Activated CD8-positive, alpha-beta memory T cell treated with anti-CD3 and anti-CD28 coated beads for 36 hours (primary cell): ENCODE data around the gene HMGB2. TPM values are rescaled to one million over a fixed set of nuclear protein-coding genes. Genes with fewer than 3 reads are reported as not detected.

Source experiments
- CTCF ChIA-PET: fragments of 350-600 bp; sonication (Branson Sonifier 250); formaldehyde crosslinking; loops from one replicate; lab custom pipeline; 2021; ENCODE audit warnings: antibody characterized with exemption; lab: Charles Lee
- POLR2A ChIA-PET: fragments of 350-600 bp; sonication (Branson Sonifier 250); formaldehyde crosslinking; loops from one replicate; lab custom pipeline; 2021; ENCODE audit warnings: antibody characterized with exemption; lab: Charles Lee
- total RNA-seq, 2 experiments: library from RNA; stranded (reverse); gene quantifications; one replicate each; pipeline ENCODE4 v1.2.3, GENCODE V29; 2021

HMGB2 gene
- total RNA-seq, 2 experiments from 2014 or later, result 368 to 370 TPM

GRCh38 chr4:173345648-173346047 is 11.5 kb upstream of the HMGB2 start:
- ChIA-PET POLR2A (no interaction called here), CTCF (no interaction called here)

DNA sequence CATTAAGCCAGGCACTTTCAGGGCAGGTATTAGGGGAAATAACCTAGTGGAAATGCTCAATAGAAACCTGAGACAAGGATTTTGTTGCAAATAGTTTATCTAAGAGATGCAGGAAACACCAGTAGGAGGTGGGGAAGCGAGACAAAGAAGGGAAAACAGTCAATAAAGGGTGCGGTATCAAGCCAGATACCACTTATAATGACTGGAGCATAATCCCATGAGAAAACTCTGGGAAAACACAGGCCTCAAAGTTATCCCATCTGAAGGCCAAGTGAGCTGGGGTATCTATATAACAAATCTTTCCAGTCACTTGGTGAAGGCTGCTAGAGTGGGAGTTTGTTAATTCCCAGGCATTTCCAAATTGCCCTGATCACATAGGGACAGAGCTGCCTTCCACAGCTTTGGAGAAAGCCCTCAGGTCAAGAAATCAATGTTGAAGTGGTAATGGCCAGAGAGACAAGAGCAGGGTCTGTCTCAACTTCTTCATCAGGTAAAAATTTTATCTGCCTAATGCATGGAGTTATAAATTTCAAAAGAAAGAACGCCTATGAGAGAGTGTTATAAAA is 9.8 kb upstream of the HMGB2 start:
- CTCF ChIA-PET, result no interaction called here
- POLR2A ChIA-PET, result no interaction called here

- ChIA-PET CTCF (interaction anchor here (1.1 to 2.0 kb wide), 2 partner anchors 21 to 34 kb away, joined by 3 to 4 read pairs; partner anchors contain the start of gene SAP30), POLR2A (no interaction called here)
These were observed 3.3 kb upstream of the HMGB2 start for GRCh38 chr4:173337463-173337862.

- ChIA-PET POLR2A (interaction anchor here (0.6 to 4.7 kb wide), 2 partner anchors 35 to 78 kb away, joined by 4 to 131 read pairs; partner anchors contain the start of gene SAP30), CTCF (interaction anchor here (0.9 to 1.9 kb wide), 3 partner anchors 14 to 38 kb away, joined by 3 to 13 read pairs (median 3); partner anchors contain the start of gene SAP30)
These were observed 964 bp upstream of the HMGB2 start for GRCh38 chr4:173334891-173335752.

- POLR2A ChIA-PET, result interaction anchor here (1.0 to 4.7 kb wide), 4 partner anchors 15 to 165 kb away, joined by 3 to 131 read pairs (median 5); partner anchors contain the start of genes GALNT7 and SAP30
- CTCF ChIA-PET, result interaction anchor here (1.0 to 1.9 kb wide), 3 partner anchors 14 to 39 kb away, joined by 3 to 13 read pairs (median 5); partner anchors contain the start of gene SAP30
These were observed 487 bp downstream of the HMGB2 start for GRCh38 chr4:173333658-173334084.

- POLR2A ChIA-PET, result interaction anchor here (1.0 to 4.7 kb wide), 4 partner anchors 14 to 165 kb away, joined by 3 to 131 read pairs (median 5); partner anchors contain the start of genes GALNT7 and SAP30
These were observed 1.0 kb downstream of the HMGB2 start for GRCh38 chr4:173332963-173333657.

DNA sequence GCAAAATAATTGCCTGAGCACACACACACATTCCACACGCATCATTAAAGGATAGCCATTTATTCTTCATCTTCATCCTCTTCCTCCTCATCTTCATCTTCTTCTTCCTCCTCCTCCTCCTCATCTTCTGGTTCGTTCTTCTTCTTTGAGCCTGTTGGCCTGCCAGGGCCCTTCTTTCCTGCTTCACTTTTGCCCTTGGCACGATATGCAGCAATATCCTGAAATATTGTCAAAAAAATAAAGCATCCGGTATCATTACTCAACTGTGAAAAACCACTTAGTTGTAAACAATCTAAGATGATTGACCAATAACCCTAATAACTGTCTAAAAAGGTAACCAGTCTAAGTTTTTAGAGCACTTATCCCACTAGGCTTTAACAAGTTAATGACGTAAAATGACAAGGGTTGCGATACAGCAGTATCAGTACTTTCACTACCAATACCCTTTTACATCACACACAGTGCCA is 2.1 kb downstream of the HMGB2 start:
- ChIA-PET CTCF (interaction anchor here (1.6 kb wide), 1 partner anchor 12 kb away, joined by 5 read pairs; no protein-coding TSS in a partner anchor), POLR2A (interaction anchor here (4.7 kb wide), 1 partner anchor 38 kb away, joined by 131 read pairs; the partner anchor contains the start of gene SAP30)

More at GRCh38 chr4:173332963-173333657, 1.0 kb downstream of the HMGB2 start:
- CTCF ChIA-PET, result interaction anchor here (1.6 to 1.9 kb wide), 2 partner anchors 14 to 37 kb away, joined by 5 to 13 read pairs; partner anchors contain the start of gene SAP30

DNA sequence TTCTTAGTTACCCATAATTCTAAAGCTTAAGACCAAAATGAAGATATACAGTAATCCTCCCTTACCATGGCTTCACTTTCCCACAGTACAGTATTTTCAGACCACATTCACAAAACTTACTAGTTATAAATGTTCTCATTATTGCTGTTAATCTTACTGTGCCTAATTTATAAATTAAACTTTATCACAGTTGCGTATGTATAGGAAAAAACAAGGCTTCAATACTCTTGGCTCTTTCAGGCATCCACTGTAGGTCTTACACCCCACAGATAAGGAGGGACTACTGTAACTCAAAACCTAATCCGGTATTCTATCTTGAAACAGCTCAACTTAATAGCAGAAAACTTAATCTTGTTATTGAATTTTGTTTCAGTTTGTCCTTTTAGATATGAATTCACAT is 3.6 kb downstream of the HMGB2 start:
- ChIA-PET CTCF (interaction anchor here (0.9 to 1.1 kb wide), 3 partner anchors 39 to 176 kb away, joined by 3 read pairs; no protein-coding TSS in a partner anchor), POLR2A (no interaction called here)

DNA sequence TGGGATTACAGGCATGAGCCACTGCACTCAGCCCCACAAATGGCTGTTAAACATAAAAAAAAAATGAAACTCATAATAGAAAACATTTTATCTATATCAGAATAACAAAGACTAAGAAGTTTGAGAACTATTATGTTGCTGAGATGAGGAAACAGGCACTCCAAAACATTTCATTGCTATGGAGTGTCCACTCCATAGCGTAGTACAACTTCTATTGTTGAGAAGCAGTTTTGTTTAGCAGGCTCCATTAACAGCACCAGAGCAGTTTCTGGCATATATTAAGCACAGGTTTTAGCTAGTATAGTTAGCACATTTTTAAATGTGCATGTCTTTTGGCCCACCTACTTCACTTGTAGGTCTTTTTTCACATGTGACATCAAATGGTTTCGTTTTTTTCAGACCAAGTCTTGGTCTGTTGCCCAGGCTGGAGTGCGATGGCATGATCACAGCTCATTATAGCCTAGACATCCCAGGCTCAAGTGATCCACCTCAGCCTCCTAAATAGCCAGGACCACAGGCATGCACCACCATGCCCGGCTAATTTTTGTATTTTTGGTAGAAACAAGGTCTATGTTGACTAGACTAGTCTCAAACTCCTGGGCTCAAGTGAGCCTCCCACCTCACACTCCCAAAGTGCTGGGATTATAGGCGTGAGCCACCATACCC is 5.8 kb downstream of the HMGB2 start:
- ChIA-PET POLR2A (interaction anchor here (1.2 kb wide), 1 partner anchor 41 kb away, joined by 3 read pairs; no protein-coding TSS in a partner anchor), CTCF (no interaction called here)

GRCh38 chr4:173325007-173325736 is 9.0 kb downstream of the HMGB2 start:
- POLR2A ChIA-PET, result no interaction called here
- CTCF ChIA-PET, result no interaction called here

DNA sequence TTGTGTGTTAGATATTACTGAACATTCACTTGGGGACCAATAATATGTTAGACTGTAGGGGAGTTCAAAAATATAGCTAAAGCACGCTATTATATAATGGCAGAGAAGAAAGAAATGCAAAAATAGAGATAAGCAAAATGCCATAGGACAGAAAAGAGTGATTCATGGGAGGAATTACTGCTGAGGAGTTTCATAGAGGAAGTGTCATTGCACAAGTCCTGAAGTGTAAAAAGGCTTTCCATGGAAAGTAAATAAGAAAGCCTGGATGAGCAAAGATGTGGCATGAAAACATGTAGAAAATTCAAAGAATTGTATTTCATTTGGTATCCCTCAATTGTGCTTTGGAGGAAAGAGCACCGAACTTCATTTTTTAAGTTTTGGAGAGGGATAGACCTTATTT is 14.5 kb downstream of the HMGB2 start:
- ChIA-PET CTCF (interaction anchor here (0.9 to 1.7 kb wide), 4 partner anchors 13 to 101 kb away, joined by 3 to 6 read pairs (median 4); no protein-coding TSS in a partner anchor), POLR2A (interaction anchor here (1.2 kb wide), 1 partner anchor 14 kb away, joined by 5 read pairs; the partner anchor contains the start of gene HMGB2)

DNA sequence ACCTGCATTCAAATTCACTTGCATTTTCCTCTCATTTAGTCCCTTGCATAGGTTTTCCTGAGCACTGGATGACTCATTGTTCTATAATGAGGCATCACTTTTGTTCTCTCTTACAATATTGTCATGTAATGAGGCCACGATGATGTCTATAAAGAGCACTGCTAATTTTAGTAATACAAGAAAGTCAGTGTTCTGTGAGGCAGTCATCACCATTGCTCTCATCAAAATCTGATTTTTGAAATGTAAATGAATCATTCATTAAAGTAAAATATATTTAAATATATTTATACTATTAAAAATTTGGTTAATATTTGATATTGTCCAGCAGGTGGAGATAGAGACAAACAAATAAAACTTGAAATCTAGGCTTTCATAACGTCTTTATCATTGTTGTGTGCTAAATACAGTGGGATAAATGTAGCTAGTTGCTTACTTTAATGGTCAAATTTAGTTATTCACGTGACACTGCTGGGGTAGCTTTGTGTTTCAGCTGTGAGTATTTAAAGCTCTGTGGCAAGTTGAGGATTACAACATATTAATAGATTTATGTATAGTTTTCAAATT is 15.4 kb downstream of the HMGB2 start:
- POLR2A ChIA-PET, result interaction anchor here (1.2 kb wide), 1 partner anchor 15 kb away, joined by 5 read pairs; the partner anchor contains the start of gene HMGB2
- CTCF ChIA-PET, result interaction anchor here (0.7 to 1.7 kb wide), 6 partner anchors 9 to 102 kb away, joined by 3 to 6 read pairs (median 4); no protein-coding TSS in a partner anchor

GRCh38 chr4:173318240-173318639 is 15.9 kb downstream of the HMGB2 start:
- POLR2A ChIA-PET, result interaction anchor here (1.2 kb wide), 1 partner anchor 15 kb away, joined by 5 read pairs; the partner anchor contains the start of gene HMGB2
- CTCF ChIA-PET, result no interaction called here

- ChIA-PET CTCF (no interaction called here), POLR2A (no interaction called here)
These were observed 17.2 kb downstream of the HMGB2 start for GRCh38 chr4:173317004-173317403.

GRCh38 chr4:173316060-173316459 is 18.1 kb downstream of the HMGB2 start:
- ChIA-PET POLR2A (no interaction called here), CTCF (no interaction called here)

DNA sequence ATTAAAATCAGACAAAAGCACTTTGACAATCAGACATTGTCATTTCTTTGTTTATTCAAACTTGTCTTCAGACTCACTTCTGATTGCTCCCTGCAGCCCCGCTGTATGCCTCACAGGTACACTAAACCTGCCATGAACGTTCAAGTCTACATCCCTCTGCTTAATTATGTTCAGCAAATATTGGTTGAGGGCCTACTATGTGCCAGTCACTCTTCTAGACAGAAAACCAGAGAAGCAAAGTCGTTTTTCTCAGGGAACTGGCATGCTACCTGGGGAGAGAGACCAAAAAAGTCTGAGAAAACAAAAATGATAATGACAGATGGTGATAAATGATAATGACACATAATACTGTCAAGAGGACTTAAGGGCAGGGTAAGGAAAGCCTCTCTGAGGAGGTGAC is 19.4 kb downstream of the HMGB2 start:
- CTCF ChIA-PET, result no interaction called here

DNA sequence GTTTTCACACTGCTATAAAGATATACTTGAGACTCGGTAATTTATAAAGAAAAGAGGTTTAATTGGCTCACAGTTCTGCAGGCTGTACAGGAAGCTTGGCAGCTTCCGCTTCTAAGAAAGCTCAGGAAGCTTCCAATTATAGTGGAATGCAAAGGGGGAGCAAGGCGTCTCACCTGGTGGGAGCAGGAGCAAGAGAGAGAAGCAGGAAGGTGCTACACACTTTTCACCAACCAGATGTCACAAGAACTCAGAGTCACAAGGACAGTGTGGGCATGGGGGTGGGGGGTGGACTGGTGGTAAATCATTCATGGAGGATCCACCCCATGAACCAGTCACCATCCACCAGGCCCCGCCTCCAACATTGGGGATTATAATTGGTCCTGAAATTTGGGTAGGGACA is 22.8 kb downstream of the HMGB2 start:
- ChIA-PET CTCF (interaction anchor here (2.2 kb wide), 1 partner anchor 10 kb away, joined by 7 read pairs; no protein-coding TSS in a partner anchor), POLR2A (no interaction called here)

More for the DNA sequence above, 19.4 kb downstream of the HMGB2 start:
- POLR2A ChIA-PET, result no interaction called here
